Tibial artery (tissue), 4 donors: Measurements from ENCODE around the gene OTOP3.

Source experiments
- DNase-seq, 2 donors: peaks; one replicate each; pipeline ENCODE4 v3.0.0-alpha.2; 2019
- H3K27ac ChIP-seq, 2 donors: fragments of 200-600 bp; sonication (generic) in 1 of 2; 1 replicate in 1 of 2; 2 replicates in 1 of 2; pipeline ENCODE4 v1.5.1; 2018 to 2019; ENCODE audit warnings: mild to moderate bottlenecking in 1 of 2
- H3K27me3 ChIP-seq, 2 donors: fragments of 200-600 bp; sonication (generic) in 1 of 2; one replicate each; pipeline versions ENCODE4 v1.5.1 to v1.6.0; 2016 to 2019
- H3K36me3 ChIP-seq, 3 donors: fragments of 200-600 bp; sonication (generic) in 2 of 3; one replicate each; pipeline ENCODE4 v1.5.1; 2016 to 2019; ENCODE audit warnings: mild to moderate bottlenecking in 2 of 3
- H3K4me1 ChIP-seq, 4 donors: fragments of 200-600 bp; sonication (generic) in 2 of 4; 1 replicate in 3 of 4; 2 replicates in 1 of 4; pipeline ENCODE4 v1.5.1; 2016 to 2019
- H3K4me3 ChIP-seq, 2 donors: fragments of 200-600 bp; sonication (generic) in 1 of 2; 1 replicate in 1 of 2; 2 replicates in 1 of 2; pipeline ENCODE4 v1.5.1; 2018 to 2019; ENCODE audit warnings: mild to moderate bottlenecking in 2 of 2
- H3K9me3 ChIP-seq, 3 donors: fragments of 200-600 bp; sonication (generic) in 1 of 3; one replicate each; pipeline ENCODE4 v1.5.1; 2016 to 2019
- intact Hi-C: fragments of 100-400 bp; cut with DNase I; formaldehyde crosslinking; loops from one replicate; pipeline ENCODE4 v1.15.0; 2023; ENCODE audit warnings: low total_unique reads
- TF ChIP-seq, protein P1 (sequence below), 2 experiments: fragments of 200-600 bp in 1 of 2; fragments of 450-650 bp in 1 of 2; IDR thresholded peaks; one replicate each; pipeline ENCODE4 v1.5.1; 2017 to 2019; ENCODE audit warnings: antibody characterized with exemption in 2 of 2, mild to moderate bottlenecking in 1 of 2, moderate library complexity in 1 of 2

The OTOP3 gene

DNA sequence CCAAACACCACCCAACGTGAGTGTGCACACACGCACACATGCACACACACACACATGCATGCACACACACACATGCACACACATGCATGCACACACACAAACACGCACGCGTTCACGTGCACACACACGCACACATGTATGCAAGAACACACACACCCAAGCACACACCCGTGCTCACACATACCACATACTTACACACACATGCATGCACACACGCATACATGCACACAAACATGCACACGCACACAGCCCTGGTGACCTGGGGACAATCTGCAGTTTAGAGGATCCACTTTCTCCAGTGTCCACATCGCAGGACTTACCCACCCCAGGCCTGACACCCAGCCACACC lies 18.9 kb upstream of the OTOP3 start:
- Histone ChIP-seq H3K27ac (no peak overlapping the region), H3K36me3 (no peaks in the 10 kb centered on the region), H3K27me3 (peaks cover 0 to 64% of the 10 kb centered on the region in 2 donors), H3K4me3 (no peak overlapping the region), H3K9me3 (no peaks in the 10 kb centered on the region), H3K4me1 (no peaks in the 10 kb centered on the region)
- no peak for DNase-seq
- intact Hi-C loops: no loop called here
- TF ChIP-seq, protein P1, sequence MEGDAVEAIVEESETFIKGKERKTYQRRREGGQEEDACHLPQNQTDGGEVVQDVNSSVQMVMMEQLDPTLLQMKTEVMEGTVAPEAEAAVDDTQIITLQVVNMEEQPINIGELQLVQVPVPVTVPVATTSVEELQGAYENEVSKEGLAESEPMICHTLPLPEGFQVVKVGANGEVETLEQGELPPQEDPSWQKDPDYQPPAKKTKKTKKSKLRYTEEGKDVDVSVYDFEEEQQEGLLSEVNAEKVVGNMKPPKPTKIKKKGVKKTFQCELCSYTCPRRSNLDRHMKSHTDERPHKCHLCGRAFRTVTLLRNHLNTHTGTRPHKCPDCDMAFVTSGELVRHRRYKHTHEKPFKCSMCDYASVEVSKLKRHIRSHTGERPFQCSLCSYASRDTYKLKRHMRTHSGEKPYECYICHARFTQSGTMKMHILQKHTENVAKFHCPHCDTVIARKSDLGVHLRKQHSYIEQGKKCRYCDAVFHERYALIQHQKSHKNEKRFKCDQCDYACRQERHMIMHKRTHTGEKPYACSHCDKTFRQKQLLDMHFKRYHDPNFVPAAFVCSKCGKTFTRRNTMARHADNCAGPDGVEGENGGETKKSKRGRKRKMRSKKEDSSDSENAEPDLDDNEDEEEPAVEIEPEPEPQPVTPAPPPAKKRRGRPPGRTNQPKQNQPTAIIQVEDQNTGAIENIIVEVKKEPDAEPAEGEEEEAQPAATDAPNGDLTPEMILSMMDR (IDR thresholded peaks at IDR 0.05): no peak

DNA sequence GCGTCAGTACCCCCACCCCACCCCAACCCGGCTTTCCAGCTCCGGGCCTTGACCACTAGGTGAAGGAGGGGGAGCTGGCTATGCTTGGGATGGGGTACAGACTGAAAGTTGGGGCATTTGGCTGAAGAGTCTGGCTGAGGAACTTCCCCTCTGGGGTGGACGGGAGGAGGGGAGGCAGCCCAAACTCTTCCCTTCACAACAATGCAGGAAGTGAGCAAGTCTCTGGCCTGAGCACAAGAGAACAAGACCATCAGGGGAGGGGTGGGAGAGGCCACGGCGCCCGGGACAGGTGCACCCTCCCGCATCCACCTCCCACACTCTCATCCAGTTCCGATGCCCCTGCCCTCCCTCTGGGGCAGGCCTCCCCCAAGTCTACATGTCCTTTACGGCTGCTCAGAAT lies 18.3 kb upstream of the OTOP3 start:
- no peak overlapping the region for H3K27ac ChIP-seq
- no peak for DNase-seq
- no peaks in the 10 kb centered on the region for H3K9me3 ChIP-seq
- H3K4me1 ChIP-seq: peaks cover 0 to under 1% (median 0%) of the 10 kb centered on the region in 4 donors
- TF ChIP-seq, protein P1 (IDR thresholded peaks at IDR 0.05): no peak
- H3K36me3 ChIP-seq: no peaks in the 10 kb centered on the region
- intact Hi-C loops: no loop called here
- no peak overlapping the region for H3K4me3 ChIP-seq
- peaks cover 0 to 70% of the 10 kb centered on the region in 2 donors for H3K27me3 ChIP-seq

DNA sequence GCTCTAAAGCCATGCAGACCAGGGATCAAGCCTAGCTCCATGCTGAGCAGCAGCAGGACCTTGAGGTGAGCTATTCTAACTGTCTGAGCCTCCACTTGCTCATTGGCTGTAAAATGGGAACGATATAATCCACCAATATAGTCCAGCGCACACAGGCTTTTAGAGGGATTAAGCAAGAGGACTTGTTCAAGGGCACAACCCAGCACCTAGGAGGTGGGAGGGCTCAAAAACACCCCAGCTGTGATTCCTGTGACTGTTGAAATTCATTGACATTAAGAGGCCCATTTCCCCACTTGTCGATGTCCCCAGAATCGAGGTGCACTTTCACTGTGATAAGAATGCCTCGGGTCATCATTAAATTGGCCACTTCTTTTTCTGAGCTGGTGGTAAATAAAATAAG lies 16.8 kb upstream of the OTOP3 start:
- no peak for DNase-seq
- intact Hi-C loops: no loop called here
- Histone ChIP-seq H3K9me3 (no peaks in the 10 kb centered on the region), H3K27me3 (peaks cover 5 to 85% of the 10 kb centered on the region in 2 donors), H3K36me3 (no peaks in the 10 kb centered on the region), H3K4me3 (no peak overlapping the region), H3K27ac (no peak overlapping the region), H3K4me1 (peaks cover 0 to 16% (median 11%) of the 10 kb centered on the region in 4 donors)
- TF ChIP-seq, protein P1 (IDR thresholded peaks at IDR 0.05): no peak

DNA sequence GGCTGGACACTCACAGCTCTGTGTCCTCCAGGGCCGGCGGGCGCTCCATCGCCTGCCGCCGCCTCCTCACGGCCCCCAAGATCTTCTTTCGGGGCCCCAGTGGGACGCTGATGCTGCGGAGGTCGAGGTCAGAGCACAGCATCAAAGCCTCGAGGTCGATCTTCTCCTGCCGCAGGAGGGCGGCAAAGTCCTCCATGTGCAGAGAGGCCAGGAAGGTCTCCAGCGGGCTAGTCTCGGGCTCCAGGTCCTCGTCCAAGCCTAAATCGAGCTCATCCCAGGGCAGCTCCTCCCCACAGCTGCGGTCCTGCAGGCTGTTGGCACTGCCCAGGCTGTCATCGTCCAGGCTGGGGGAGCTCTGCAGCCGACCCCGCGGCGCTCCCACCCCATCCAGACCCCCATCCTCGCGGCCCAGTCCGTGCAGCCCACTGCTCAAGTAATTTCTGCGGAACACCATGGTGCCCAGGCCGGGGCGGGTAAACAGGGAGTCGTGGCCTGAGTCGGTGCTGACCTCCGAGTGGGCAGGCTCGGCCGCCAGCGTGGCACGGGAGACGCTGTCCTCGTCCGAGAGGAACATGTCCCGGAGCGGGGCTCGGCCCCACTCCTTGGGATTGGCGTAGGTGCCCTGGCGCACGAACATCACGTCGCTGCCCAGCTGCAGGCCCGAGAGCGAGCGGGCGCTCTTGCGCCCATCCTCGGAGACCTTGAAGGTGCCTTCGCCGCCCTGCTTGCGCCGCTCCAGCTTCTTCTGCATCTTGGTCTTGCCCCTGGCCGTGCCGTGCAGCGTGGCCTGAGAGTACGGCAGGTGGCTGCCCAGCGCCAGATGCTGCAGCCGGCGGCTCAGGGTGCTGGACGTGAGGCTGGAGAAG lies 16.0 kb upstream of the OTOP3 start:
- TF ChIP-seq, protein P1 (IDR thresholded peaks at IDR 0.05): no peak
- Histone ChIP-seq H3K27ac (no peak overlapping the region), H3K9me3 (no peaks in the 10 kb centered on the region), H3K4me3 (no peak overlapping the region), H3K4me1 (peaks cover 0 to 23% (median 19%) of the 10 kb centered on the region in 4 donors), H3K27me3 (peaks cover 5 to 93% of the 10 kb centered on the region in 2 donors), H3K36me3 (no peaks in the 10 kb centered on the region)
- intact Hi-C loops: no loop called here
- no peak for DNase-seq

DNA sequence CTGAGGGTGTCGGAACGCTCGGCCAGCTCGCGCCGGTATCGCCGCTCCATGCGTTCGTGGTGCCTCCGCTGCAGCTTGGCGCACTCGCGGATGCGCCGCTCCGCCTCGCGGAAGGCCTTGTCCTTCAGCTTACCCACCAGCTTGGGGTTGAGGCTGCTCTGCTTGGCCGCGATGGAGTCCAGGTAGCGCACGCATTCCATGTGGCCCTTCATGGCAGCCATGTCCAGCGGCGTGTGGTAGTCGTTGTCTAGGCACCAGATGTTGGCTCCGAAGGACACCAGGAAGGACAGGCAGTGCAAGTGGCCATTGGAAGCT lies 15.4 kb upstream of the OTOP3 start:
- Histone ChIP-seq H3K9me3 (no peaks in the 10 kb centered on the region), H3K27me3 (peaks cover 5 to 93% of the 10 kb centered on the region in 2 donors), H3K36me3 (no peaks in the 10 kb centered on the region), H3K4me3 (no peak overlapping the region), H3K27ac (no peak overlapping the region), H3K4me1 (peaks cover 0 to 25% (median 22%) of the 10 kb centered on the region in 4 donors)
- intact Hi-C loops: no loop called here
- DNase-seq: no peak
- TF ChIP-seq, protein P1 (IDR thresholded peaks at IDR 0.05): no peak
